HCT116 (cell line): ENCODE measurements around the gene TRMT11. TPM values are rescaled to one million over a fixed set of nuclear protein-coding genes. Genes with fewer than 3 reads are reported as not detected.

ENCODE experiments used
- ATAC-seq: fragments of 200-7000 bp; cut with Tn5 transposase; 2 replicates; pipeline ENCODE4 v1.9.1; 2020; ENCODE audit warnings: mild to moderate bottlenecking, moderate library complexity
- BruUV-seq: library from RNA; stranded (reverse); fragments of 400-500 nt; replicated peaks from 2 replicates; lab custom pipeline; 2021; lab: Mats Ljungman, UMichigan
- CTCF ChIA-PET: fragments of 300-600 bp; sonication (Branson Sonifier 250); formaldehyde crosslinking; loops from one replicate; lab custom pipeline; 2021; ENCODE audit warnings: antibody characterized with exemption; lab: Charles Lee
- POLR2A ChIA-PET: fragments of 300-600, 350-600 bp; sonication (Branson Sonifier 250); formaldehyde crosslinking; loops from one replicate; lab custom pipeline; 2021; ENCODE audit warnings: antibody characterized with exemption; lab: Charles Lee
- RAD21 ChIA-PET, 2 experiments: fragments of 300-600 bp; sonication (Branson Sonifier 250); formaldehyde crosslinking; loops; one replicate each; lab custom pipeline; 2023; ENCODE audit warnings: low total read pairs in 2 of 2; ENCODE audit not compliant: uncharacterized antibody in 2 of 2, unreplicated experiment in 2 of 2, low non-redundant PET in 1 of 2; lab: Charles Lee
- DNase-seq: peaks from one replicate; pipeline ENCODE4 v3.0.0-alpha.2; 2010; ENCODE audit warnings: low read depth, low spot score
- H2AFZ ChIP-seq: fragments of 200-600 bp; shearing (Covaris generic), sonication (generic); 2 replicates; pipeline ENCODE4 v1.6.1; 2017; ENCODE audit warnings: low read depth, mixed run types, mixed read lengths, antibody characterized with exemption, low read length; ENCODE audit not compliant: poor library complexity, severe bottlenecking
- H3K27ac ChIP-seq: 2 replicates; pipeline ENCODE4 v1.5.1; 2012; ENCODE audit warnings: low read depth, low read length
- H3K27me3 ChIP-seq: fragments of 200-600 bp; sonication (generic); 2 replicates; pipeline ENCODE4 v1.6.1; 2016; ENCODE audit warnings: mixed run types, low read length, mixed read lengths; ENCODE audit not compliant: insufficient read depth
- H3K36me3 ChIP-seq, 2 experiments: fragments of 200-500 bp in 1 of 2; fragments of 200-600 bp in 1 of 2; sonication (Bioruptor generic) in 1 of 2; sonication (generic) in 1 of 2; 2 replicates each; pipeline versions ENCODE4 v1.5.1 to v1.6.1; 2014 to 2016; ENCODE audit warnings: low read length in 2 of 2, inconsistent platforms in 1 of 2, mixed read lengths in 1 of 2, mixed run types in 1 of 2; ENCODE audit not compliant: insufficient read depth in 2 of 2, control insufficient read depth in 1 of 2
- H3K4me1 ChIP-seq, 2 experiments: fragments of 200-600 bp in 1 of 2; sonication (generic) in 1 of 2; 2 replicates each; pipeline versions ENCODE4 v1.5.1 to v1.6.1; 2012 to 2017; ENCODE audit warnings: low read length in 2 of 2, inconsistent platforms in 1 of 2, mild to moderate bottlenecking in 1 of 2, mixed read lengths in 1 of 2, mixed run types in 1 of 2, moderate library complexity in 1 of 2; ENCODE audit not compliant: insufficient read depth in 2 of 2, control insufficient read depth in 1 of 2
- H3K4me2 ChIP-seq: fragments of 200-600 bp; sonication (generic); 2 replicates; pipeline ENCODE4 v1.6.1; 2017; ENCODE audit warnings: mixed run types, low read length, mixed read lengths
- H3K4me3 ChIP-seq, 2 experiments: fragments of 200-600 bp in 1 of 2; sonication (generic) in 1 of 2; replicated peaks in 1 of 2; 2 replicates each; pipeline ENCODE4 v1.5.1; 2011 to 2016; ENCODE audit warnings: low read length in 2 of 2, control low read depth in 1 of 2, low read depth in 1 of 2, mild to moderate bottlenecking in 1 of 2, mixed read lengths in 1 of 2, mixed run types in 1 of 2
- H3K79me2 ChIP-seq: fragments of 200-600 bp; sonication (generic); 2 replicates; pipeline ENCODE4 v1.6.1; 2017; ENCODE audit warnings: mild to moderate bottlenecking, mixed run types, low read length, moderate library complexity, mixed read lengths; ENCODE audit not compliant: insufficient read depth
- H3K9ac ChIP-seq: fragments of 200-600 bp; sonication (generic); 2 replicates; pipeline ENCODE4 v1.6.1; 2016; ENCODE audit warnings: low read length, mixed read lengths
- H3K9me2 ChIP-seq: fragments of 200-600 bp; sonication (generic), shearing (Covaris generic); 2 replicates; pipeline ENCODE4 v1.6.1; 2017; ENCODE audit warnings: mixed run types, mild to moderate bottlenecking, moderate library complexity; ENCODE audit not compliant: insufficient read depth
- H3K9me3 ChIP-seq, 2 experiments: fragments of 200-500 bp in 1 of 2; fragments of 200-600 bp in 1 of 2; sonication (Bioruptor generic) in 1 of 2; sonication (generic) in 1 of 2; 2 replicates each; pipeline ENCODE4 v1.6.1; 2014 to 2017; ENCODE audit warnings: low read length in 2 of 2, mixed read lengths in 2 of 2, inconsistent platforms in 1 of 2, low read depth in 1 of 2, mild to moderate bottlenecking in 1 of 2, mixed run types in 1 of 2, moderate library complexity in 1 of 2; ENCODE audit not compliant: control insufficient read depth in 1 of 2, insufficient read depth in 1 of 2
- H4K20me1 ChIP-seq: fragments of 200-600 bp; sonication (generic), shearing (Covaris generic); 2 replicates; pipeline ENCODE4 v1.6.1; 2017; ENCODE audit warnings: mixed run types, mild to moderate bottlenecking, moderate library complexity; ENCODE audit not compliant: insufficient read depth
- CBX3 ChIP-seq: IDR thresholded peaks from 2 replicates; pipeline ENCODE4 v1.6.1; 2012; ENCODE audit warnings: low read depth
- CEBPB ChIP-seq: IDR thresholded peaks from 2 replicates; pipeline ENCODE4 v1.6.1; 2012; ENCODE audit warnings: low read depth
- ELF1 ChIP-seq: IDR thresholded peaks from 2 replicates; pipeline ENCODE4 v1.6.1; 2012; ENCODE audit warnings: low read depth, borderline replicate concordance
- EZH2 ChIP-seq: fragments of 200-600 bp; sonication (generic); IDR thresholded peaks from 2 replicates; pipeline ENCODE4 v1.6.1; 2017; ENCODE audit warnings: antibody characterized with exemption, mixed run types
- EZH2phosphoT487 ChIP-seq: fragments of 200-600 bp; IDR thresholded peaks from 2 replicates; pipeline ENCODE4 v1.6.1; 2018; ENCODE audit warnings: antibody characterized with exemption, borderline replicate concordance
- FOSL1 ChIP-seq: IDR thresholded peaks from 2 replicates; pipeline ENCODE4 v1.6.1; 2012; ENCODE audit warnings: low read depth
- JUND ChIP-seq: IDR thresholded peaks from 2 replicates; pipeline ENCODE4 v1.6.1; 2012
- SIN3A ChIP-seq: IDR thresholded peaks from 2 replicates; pipeline ENCODE4 v1.6.1; 2012; ENCODE audit warnings: low read depth
- SRF ChIP-seq: IDR thresholded peaks from 2 replicates; pipeline ENCODE4 v1.6.1; 2012; ENCODE audit warnings: low read depth
- TCF7L2 ChIP-seq: IDR thresholded peaks from 2 replicates; pipeline ENCODE4 v1.7.0; 2011; ENCODE audit warnings: borderline replicate concordance, inconsistent platforms; ENCODE audit not compliant: insufficient read depth, insufficient read length; ENCODE audit errors: extremely low read depth
- ZFX ChIP-seq: fragments of 450-650 bp; IDR thresholded peaks from 2 replicates; pipeline ENCODE4 v1.6.1; 2017
- ZNF274 ChIP-seq: fragments of 200-500 bp; sonication (Bioruptor generic); IDR thresholded peaks from 2 replicates; pipeline ENCODE4 v1.6.1; 2014; ENCODE audit warnings: mild to moderate bottlenecking, low read depth, low read length, inconsistent platforms
- intact Hi-C: fragments of 100-400 bp; cut with micrococcal nuclease; formaldehyde crosslinking; loops from 2 replicates; pipeline ENCODE4 v1.10.0; 2022
- total RNA-seq: library from RNA; stranded (reverse); gene quantifications from one replicate; pipeline ENCODE4 v1.2.1, GENCODE V29; 2021; ENCODE audit not compliant: unreplicated experiment
- TF ChIP-seq, protein P1 (sequence below): IDR thresholded peaks from 2 replicates; pipeline ENCODE4 v1.6.1; 2012
- TF ChIP-seq, protein P2 (sequence below): IDR thresholded peaks from 2 replicates; pipeline ENCODE4 v1.6.1; 2011; ENCODE audit warnings: mild to moderate bottlenecking, low read length, moderate library complexity; ENCODE audit not compliant: insufficient replicate concordance; ENCODE audit errors: extremely low read depth
- TF ChIP-seq, protein P3 (sequence below): IDR thresholded peaks from 2 replicates; pipeline ENCODE4 v1.6.1; 2012

TRMT11 gene
- total RNA-seq, 1 experiment from 2014 or later, result 41.8 TPM

DNA sequence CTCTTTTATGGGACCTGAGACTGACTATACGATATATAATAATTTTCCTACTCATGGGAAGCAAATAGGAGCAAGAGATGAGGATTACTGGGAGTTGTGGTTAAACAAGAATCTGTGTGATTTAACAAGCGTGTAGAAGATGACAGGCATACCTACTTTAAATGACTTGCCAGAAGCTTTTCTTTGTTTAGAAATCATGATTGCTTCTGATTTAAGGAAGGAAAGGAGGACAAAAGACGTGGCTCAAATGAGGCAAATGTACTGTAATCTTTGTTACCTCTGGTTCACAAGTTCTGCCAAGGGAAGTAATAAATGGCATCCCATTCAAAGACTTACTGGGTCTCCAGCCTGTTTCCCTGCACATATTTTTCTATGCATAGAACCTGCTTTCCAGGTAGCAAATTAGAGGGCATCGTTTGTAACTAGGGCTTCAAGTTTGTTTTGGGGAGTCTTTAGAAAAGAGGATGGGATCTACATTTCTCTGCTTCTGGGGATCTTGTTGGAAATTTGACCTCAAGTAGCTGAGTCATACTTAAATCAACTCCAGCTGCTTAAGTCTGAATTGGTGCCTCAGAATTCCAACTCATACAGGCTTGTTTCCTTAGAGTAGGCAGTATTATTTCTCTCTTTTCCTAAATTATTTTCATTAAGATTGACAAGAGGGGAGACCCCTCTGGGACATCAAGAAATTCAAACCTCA is 2.9 kb upstream of the TRMT11 start:
- ChIA-PET CTCF (no interaction called here), POLR2A (no interaction called here), RAD21 (no interaction called here)
- ATAC-seq (no peak), DNase-seq (no peak)
- no peaks in the 10 kb centered on the region for H3K27me3 ChIP-seq
- peaks cover 7 to 31% of the 10 kb centered on the region in 2 experiments for H3K4me1 ChIP-seq
- no peak overlapping the region for H3K9ac ChIP-seq
- H3K4me2 ChIP-seq, result no peak overlapping the region
- no peaks in the 10 kb centered on the region for H4K20me1 ChIP-seq
- peaks cover 30% of the 10 kb centered on the region for H3K79me2 ChIP-seq
- no peaks in the 10 kb centered on the region for H3K9me3 ChIP-seq
- no peak overlapping the region for H3K27ac ChIP-seq
- H3K4me3 ChIP-seq, result no peak overlapping the region
- no peak overlapping the region for H2AFZ ChIP-seq
- TF ChIP-seq SRF (no peak), CEBPB (no peak), ELF1 (no peak), FOSL1 (no peak), EZH2 (no peak), SIN3A (no peak), EZH2phosphoT487 (no peak), JUND (no peak), ZNF274 (no peak), TCF7L2 (no peak), CBX3 (no peak), ZFX (no peak)
- TF ChIP-seq, protein P1, sequence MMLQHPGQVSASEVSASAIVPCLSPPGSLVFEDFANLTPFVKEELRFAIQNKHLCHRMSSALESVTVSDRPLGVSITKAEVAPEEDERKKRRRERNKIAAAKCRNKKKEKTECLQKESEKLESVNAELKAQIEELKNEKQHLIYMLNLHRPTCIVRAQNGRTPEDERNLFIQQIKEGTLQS, result no peak
- TF ChIP-seq, protein P2, sequence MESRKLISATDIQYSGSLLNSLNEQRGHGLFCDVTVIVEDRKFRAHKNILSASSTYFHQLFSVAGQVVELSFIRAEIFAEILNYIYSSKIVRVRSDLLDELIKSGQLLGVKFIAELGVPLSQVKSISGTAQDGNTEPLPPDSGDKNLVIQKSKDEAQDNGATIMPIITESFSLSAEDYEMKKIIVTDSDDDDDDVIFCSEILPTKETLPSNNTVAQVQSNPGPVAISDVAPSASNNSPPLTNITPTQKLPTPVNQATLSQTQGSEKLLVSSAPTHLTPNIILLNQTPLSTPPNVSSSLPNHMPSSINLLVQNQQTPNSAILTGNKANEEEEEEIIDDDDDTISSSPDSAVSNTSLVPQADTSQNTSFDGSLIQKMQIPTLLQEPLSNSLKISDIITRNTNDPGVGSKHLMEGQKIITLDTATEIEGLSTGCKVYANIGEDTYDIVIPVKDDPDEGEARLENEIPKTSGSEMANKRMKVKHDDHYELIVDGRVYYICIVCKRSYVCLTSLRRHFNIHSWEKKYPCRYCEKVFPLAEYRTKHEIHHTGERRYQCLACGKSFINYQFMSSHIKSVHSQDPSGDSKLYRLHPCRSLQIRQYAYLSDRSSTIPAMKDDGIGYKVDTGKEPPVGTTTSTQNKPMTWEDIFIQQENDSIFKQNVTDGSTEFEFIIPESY, result no peak
- TF ChIP-seq, protein P3, sequence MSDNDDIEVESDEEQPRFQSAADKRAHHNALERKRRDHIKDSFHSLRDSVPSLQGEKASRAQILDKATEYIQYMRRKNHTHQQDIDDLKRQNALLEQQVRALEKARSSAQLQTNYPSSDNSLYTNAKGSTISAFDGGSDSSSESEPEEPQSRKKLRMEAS, result no peak
- intact Hi-C loops, result no loop called here
- no TSS peak for BruUV-seq
- H3K9me2 ChIP-seq, result peaks cover 6% of the 10 kb centered on the region; the same call in 1 of the 2 replicates
- H3K36me3 ChIP-seq, result no peaks in the 10 kb centered on the region
